GOT3 (cell line): Measurements from ENCODE around the gene C9orf57.
"Not testable (repeated sequence)": the region's sequence is repeated elsewhere in the genome, so short reads cannot be mapped to it uniquely, and the experiment has no call there.

Source experiments
- DNase-seq: peaks from one replicate; lab custom pipeline; 2025; ENCODE audit warnings: mixed read lengths; lab: John Stamatoyannopoulos, UW

The C9orf57 gene

DNA sequence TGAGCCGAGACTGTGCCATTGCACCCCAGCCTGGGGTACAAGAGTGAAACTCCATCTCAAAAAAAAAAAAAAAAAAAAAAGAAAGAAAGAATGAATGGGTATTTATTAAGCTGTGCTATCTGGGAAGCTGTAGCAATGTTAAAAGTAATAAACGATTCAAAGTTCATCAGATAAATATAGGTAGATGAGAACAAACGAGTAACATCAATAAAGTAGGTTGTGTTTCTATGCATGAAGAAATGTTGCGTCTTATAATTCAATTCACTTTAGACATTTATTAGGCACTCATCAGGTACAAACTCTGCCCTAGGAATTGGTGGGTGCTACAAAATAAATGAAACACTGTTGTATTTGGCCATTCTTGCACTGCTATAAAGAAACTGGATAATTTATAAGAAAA is 36.8 kb downstream of the C9orf57 start:
- DNase-seq, result no peak

DNA sequence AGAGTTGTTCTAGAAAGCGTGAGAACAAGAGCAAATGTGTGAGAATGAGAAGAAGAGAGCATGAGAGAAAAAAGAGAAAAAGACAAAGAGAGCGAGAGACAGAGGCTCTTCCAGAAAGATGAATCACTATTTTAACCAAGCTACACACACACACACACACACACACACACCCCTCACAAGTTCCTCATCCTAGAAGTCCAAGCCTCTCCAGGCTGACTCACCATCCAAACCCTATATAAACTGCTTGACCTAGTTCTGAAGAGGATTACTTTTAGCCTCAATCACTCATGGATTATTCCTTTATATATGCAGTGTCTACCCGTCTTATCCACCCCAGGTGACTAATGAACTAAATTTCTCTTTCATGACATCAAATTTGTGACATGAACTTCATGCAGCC is 37.6 kb downstream of the C9orf57 start:
- DNase-seq, result no peak

DNA sequence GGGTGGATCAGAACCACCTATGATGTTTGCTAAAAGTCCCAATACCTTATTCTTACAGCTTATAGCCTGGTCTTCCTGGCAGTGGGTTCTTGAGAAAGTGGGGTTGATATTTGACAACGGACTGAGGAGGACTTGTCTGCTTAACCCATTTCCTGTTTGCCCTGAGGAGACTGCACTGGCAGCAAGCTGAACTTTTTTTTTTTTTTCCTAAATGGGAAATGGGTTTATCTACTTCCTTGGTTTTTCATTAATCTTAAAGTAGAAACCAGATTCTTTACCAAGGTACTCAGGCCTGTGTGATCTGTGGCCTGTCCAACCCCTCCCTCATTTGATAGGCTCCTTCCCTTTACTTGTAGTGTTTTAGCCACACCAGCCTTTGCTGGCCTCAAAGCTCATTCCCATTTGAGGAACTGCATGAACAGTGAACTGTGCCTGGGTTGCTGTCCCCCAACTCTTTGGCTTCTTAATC is 47.1 kb downstream of the C9orf57 start:
- DNase-seq, result no peak

DNA sequence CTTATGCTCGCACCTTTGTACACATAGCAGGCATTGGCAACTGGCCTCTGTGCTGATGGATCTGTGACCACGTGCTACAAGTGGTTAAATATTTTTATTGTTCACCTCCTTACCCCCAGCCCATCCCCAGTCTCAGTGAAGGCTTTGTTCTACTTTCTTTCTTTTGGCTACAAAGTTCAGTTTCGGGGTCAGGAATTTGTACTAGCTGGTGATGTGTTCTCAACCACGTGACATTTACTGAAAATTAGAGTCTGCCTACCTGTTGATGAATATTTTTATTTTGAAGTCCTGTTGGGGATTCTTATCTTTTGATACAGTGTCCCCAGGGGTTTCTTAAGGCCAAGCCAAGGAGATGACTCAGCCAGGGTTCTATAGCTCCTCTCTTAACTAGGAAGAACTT is 47.8 kb downstream of the C9orf57 start:
- no peak for DNase-seq

DNA sequence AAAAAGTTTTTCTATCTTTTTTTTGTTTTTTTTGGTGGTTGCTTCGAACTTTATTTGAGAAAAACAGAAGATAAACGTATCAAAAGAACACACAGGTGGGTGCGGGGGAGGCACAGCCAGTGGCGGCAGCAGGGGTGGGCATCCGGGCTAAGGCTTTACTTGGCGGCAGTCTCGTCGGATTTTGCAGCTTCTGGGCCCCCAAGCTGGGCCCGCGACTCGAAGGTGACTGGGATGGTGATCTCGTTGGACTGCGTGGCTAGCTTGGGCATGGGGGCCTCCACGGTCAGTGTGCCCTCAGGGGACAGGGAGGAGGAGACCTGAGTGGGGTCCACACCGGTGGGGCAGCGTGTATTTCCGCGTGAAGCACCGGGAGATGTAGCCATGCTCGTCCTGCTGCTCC is 52.7 kb downstream of the C9orf57 start:
- not testable (repeated sequence) for DNase-seq

DNA sequence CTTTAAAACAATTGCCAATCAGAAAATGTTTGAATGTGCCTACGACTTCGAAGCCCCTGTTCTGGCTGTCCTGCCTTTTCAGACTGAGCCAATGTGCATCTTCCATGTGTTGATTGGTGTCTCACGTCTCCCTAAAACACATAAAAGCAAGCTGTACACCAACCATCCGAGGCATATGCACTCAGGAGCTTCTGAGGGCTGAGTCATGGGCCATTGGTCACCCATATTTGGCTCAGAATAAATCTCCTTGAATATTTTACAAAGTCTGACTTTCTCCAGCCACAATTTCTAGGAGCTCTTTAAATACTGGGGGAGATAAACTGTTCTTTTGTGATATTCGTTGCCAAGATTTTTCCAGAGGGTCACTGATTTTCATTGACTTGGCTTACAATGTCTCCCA is 53.9 kb downstream of the C9orf57 start:
- DNase-seq, result no peak

DNA sequence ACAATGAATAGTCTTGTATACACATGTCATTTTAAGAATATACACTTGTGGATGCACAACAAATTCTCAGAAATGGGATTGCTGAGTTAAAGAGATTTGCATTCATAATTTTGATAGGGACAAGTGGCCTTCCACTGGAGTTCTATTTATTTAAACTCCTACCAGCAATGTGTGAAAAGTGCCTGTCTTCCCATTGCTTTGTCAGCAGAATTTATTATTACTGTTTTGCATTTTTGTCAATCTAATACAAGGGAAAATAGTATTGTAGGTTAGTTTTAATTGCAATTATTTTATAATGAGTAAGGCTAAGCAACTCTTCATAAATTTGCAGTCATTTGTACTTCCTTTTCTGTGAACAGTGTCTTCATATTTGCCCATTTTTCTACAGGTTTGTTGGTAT is 55.0 kb downstream of the C9orf57 start:
- no peak for DNase-seq
